Transverse colon (tissue), 1 donor: ENCODE results near the gene RHOBTB3.

Experiments used
- EP300 ChIP-seq: sonication (generic); formaldehyde crosslinking; IDR thresholded peaks from one replicate; pipeline ENCODE4 v1.6.1; 2017; ENCODE audit warnings: antibody characterized with exemption, low read depth
- POLR2A ChIP-seq: fragments of 450-650 bp; IDR thresholded peaks from one replicate; pipeline ENCODE4 v1.6.1; 2016; ENCODE audit warnings: antibody characterized with exemption, mild to moderate bottlenecking, moderate library complexity

- TF ChIP-seq POLR2A, result no peak
- no peak for TF ChIP-seq EP300
These were observed 75.6 kb downstream of the RHOBTB3 start for GRCh38 chr5:95806687-95807086.
